ENCODE data around the gene ANGPTL2.

ANGPTL2 gene

GRCh38 chr9:127047971-127048370, 74.5 kb downstream of the ANGPTL2 start:
- Histone ChIP-seq H3K4me1 (ENCODE audit: insufficient read depth, low read length, severe bottlenecking) (no peaks in the 10 kb centered on the region), H3K4me3 (ENCODE audit: low read depth, low read length, poor library complexity, severe bottlenecking) (no peak overlapping the region), H3K9me3 (ENCODE audit: low read length) (no peaks in the 10 kb centered on the region), H3K36me3 (ENCODE audit: insufficient read depth, low read length) (no peaks in the 10 kb centered on the region), H4K20me1 (ENCODE audit: insufficient read depth, low read length) (no peaks in the 10 kb centered on the region), H3K9me2 (ENCODE audit: low read depth, low read length) (no peaks in the 10 kb centered on the region), H3K9ac (ENCODE audit: low read length) (no peak overlapping the region), H3K4me2 (ENCODE audit: low read length) (no peak overlapping the region), H3F3A (ENCODE audit: insufficient read depth, low read length) (no peaks in the 10 kb centered on the region), H3K27me3 (ENCODE audit: insufficient read depth, low read length) (no peaks in the 10 kb centered on the region), H2AFZ (ENCODE audit: low read length) (no peak overlapping the region), H3K27ac (ENCODE audit: low read depth, low read length, poor library complexity, severe bottlenecking) (no peak overlapping the region), H3K79me2 (ENCODE audit: insufficient read depth, low read length) (no peaks in the 10 kb centered on the region)
- TF ChIP-seq EZH2 (IDR thresholded peaks at IDR 0.05; ENCODE audit: borderline replicate concordance, low read length), result no peak
- no peak for TF ChIP-seq CTCF (IDR thresholded peaks at IDR 0.05; ENCODE audit: low read length)

GRCh38 chr9:127045148-127045547, 77.3 kb downstream of the ANGPTL2 start:
- H3K9ac ChIP-seq (ENCODE audit: low read length), result no peak overlapping the region
- no peaks in the 10 kb centered on the region for H3K9me2 ChIP-seq (ENCODE audit: low read depth, low read length)
- no peak overlapping the region for H3K4me2 ChIP-seq (ENCODE audit: low read length)
- H2AFZ ChIP-seq (ENCODE audit: low read length), result no peak overlapping the region
- no peaks in the 10 kb centered on the region for H3K79me2 ChIP-seq (ENCODE audit: insufficient read depth, low read length)
- H3K36me3 ChIP-seq (ENCODE audit: insufficient read depth, low read length), result no peaks in the 10 kb centered on the region
- no peak overlapping the region for H3K27ac ChIP-seq (ENCODE audit: low read depth, low read length, poor library complexity, severe bottlenecking)
- no peaks in the 10 kb centered on the region for H3F3A ChIP-seq (ENCODE audit: insufficient read depth, low read length)
- no peak overlapping the region for H3K4me3 ChIP-seq (ENCODE audit: low read depth, low read length, poor library complexity, severe bottlenecking)
- H3K27me3 ChIP-seq (ENCODE audit: insufficient read depth, low read length), result no peaks in the 10 kb centered on the region
- no peaks in the 10 kb centered on the region for H4K20me1 ChIP-seq (ENCODE audit: insufficient read depth, low read length)
- TF ChIP-seq CTCF (IDR thresholded peaks at IDR 0.05; ENCODE audit: low read length) (no peak), EZH2 (IDR thresholded peaks at IDR 0.05; ENCODE audit: borderline replicate concordance, low read length) (no peak)
- H3K9me3 ChIP-seq (ENCODE audit: low read length), result no peaks in the 10 kb centered on the region
- no peaks in the 10 kb centered on the region for H3K4me1 ChIP-seq (ENCODE audit: insufficient read depth, low read length, severe bottlenecking)

GRCh38 chr9:127039492-127039891, 82.9 kb downstream of the ANGPTL2 start:
- no peaks in the 10 kb centered on the region for H3K9me2 ChIP-seq (ENCODE audit: low read depth, low read length)
- H3K4me1 ChIP-seq (ENCODE audit: insufficient read depth, low read length, severe bottlenecking), result no peaks in the 10 kb centered on the region
- no peak overlapping the region for H3K4me2 ChIP-seq (ENCODE audit: low read length)
- no peaks in the 10 kb centered on the region for H3K79me2 ChIP-seq (ENCODE audit: insufficient read depth, low read length)
- H3F3A ChIP-seq (ENCODE audit: insufficient read depth, low read length), result no peaks in the 10 kb centered on the region
- H4K20me1 ChIP-seq (ENCODE audit: insufficient read depth, low read length), result no peaks in the 10 kb centered on the region
- H3K4me3 ChIP-seq (ENCODE audit: low read depth, low read length, poor library complexity, severe bottlenecking), result no peak overlapping the region
- H3K36me3 ChIP-seq (ENCODE audit: insufficient read depth, low read length), result no peaks in the 10 kb centered on the region
- H3K9ac ChIP-seq (ENCODE audit: low read length), result no peak overlapping the region
- no peaks in the 10 kb centered on the region for H3K9me3 ChIP-seq (ENCODE audit: low read length)
- TF ChIP-seq EZH2 (IDR thresholded peaks at IDR 0.05; ENCODE audit: borderline replicate concordance, low read length), result no peak
- no peak for TF ChIP-seq CTCF (IDR thresholded peaks at IDR 0.05; ENCODE audit: low read length)
- no peak overlapping the region for H2AFZ ChIP-seq (ENCODE audit: low read length)
- no peaks in the 10 kb centered on the region for H3K27me3 ChIP-seq (ENCODE audit: insufficient read depth, low read length)
- no peak overlapping the region for H3K27ac ChIP-seq (ENCODE audit: low read depth, low read length, poor library complexity, severe bottlenecking)
